Activated T-helper 9 cell treated with anti-CD3 and anti-CD28 coated beads, Interleukin-2, amount 50 U/mL, for 16 hours (primary cell): ENCODE results near the gene STMN3.

Experiments used
- DNase-seq: peaks from one replicate; pipeline ENCODE4 v3.0.0-alpha.2; 2020; ENCODE audit warnings: low read depth

The STMN3 gene

DNA sequence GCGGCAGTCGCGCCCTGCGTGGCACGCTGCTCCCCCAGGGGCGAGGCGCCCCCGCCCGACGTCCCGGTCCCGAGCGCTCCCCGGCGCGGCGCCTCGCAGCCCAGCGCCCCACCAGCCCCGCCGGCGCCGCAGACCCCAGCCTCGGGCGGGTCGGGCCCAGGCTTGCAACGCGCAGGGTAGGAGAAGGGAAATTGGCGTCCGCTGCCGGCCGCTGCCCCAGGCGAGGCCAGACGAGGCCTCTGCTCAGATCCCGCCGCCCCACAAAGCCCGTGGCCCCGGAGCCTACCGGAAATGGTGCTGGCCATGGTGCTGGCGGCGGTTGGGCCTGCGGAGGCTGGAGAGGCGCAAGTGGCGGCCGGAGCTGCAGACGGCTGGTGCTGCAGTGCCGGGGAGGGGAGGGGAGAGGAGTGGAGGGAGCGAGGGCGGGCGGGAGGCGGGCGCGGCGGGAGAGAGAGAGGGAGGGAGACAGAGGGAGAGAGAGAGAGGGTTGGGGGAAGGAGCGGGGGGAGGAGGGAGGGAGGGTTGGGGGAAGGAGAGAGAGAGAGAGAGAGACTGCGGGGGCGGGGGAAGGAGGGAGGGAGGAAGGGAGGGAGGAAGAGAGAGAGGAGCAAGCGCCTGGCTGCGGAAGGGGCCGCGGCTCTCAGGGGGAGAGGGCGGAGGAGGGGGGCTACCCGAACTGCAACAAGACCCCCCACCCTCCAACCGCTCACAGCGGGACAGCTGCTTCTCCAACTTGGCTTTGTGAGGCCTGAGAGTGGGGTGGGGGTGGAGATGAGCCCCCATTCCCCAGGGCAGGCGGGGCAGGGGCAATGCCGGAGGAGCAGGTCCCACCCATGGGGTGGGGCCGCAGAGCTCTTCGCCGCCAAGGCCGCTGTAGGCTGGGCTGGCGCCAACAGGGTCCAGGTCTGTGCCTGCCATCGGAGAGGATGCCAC, at the start of gene STMN3:
Gene STMN3 (minus strand): TSS at position 384 of the 933 bp plus-strand sequence. CDS start 79 bp downstream, at position 305.
- DNase-seq: peak; percentile 53

DNA sequence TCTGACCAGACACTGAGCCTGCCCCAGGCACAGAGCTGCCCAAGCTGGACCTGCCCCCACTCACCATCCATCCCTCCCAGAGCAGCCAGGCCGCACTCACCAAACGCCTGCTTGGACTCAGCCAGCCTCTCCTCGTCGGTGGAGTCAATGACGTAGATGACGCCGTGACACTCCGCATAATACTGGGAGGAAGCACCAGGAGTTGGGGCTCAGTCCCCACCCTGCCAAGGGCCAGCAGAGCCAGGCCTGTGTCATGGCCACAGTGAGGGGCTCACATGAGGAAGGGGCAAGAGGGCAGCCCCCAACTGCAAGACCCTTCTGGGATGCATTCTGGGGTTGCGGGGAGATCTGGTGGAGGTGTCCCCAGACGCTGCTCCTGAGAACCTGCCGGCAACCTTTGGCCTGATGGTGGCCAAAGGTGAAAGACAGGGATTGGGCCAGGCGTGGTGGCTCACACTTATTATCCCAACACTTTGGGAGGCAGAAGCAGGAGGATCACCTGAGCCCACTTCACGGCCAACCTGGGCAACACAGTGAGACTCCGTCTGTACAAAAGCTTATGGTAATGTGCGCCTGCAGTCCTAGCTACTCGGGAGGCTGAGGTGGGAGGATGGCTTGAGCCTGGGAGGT, 48.9 kb upstream of the STMN3 start:
- DNase-seq: no peak

DNA sequence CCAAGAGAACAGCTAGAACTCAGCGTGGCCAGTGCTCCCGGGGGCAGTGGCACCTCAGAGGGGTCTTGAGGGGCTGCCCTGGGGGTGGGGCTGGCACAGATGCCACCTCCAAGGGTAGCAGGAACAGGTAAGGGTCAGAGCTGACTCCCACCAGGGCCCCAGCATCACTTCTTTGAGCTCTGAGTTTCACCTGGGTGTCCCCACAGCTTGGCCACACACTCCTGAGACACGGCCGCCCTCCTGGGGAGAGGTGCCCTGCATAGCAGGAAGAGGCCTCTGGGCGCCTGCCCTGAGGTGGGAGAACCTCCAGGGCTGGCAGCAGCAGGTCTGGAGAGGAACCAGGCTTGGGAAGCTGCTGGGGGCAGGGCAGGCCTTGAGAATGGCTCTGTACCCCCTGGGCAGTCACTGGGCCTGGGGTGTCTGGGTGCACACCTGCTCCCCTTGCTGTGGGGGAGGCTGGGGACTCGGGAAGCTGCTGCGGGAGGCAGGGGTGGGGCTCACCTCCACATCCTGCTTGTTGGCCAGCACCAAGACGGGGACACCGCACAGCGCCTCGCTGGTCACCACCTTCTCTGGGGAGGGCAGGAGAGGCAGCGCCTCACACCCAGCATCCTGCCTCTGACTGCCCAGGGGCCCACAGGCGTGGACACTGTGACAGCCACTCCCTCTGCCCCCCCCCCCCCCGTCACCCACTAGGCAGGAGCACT, 48.3 kb upstream of the STMN3 start:
- DNase-seq: no peak

DNA sequence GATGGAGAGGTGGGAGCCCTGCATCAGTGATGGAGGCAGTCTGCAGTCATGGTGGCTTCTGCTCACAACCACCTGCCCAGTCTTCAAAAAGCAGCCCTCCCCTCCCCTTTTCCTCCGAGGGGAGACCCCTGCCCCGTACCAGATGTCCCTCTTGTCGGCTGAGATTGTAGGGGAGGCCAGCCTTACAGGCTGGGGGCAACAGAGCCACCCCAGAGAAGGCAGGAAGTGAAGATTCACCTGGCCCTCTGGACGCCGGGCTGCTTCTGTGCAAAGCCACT, 47.8 kb upstream of the STMN3 start:
- DNase-seq: no peak

DNA sequence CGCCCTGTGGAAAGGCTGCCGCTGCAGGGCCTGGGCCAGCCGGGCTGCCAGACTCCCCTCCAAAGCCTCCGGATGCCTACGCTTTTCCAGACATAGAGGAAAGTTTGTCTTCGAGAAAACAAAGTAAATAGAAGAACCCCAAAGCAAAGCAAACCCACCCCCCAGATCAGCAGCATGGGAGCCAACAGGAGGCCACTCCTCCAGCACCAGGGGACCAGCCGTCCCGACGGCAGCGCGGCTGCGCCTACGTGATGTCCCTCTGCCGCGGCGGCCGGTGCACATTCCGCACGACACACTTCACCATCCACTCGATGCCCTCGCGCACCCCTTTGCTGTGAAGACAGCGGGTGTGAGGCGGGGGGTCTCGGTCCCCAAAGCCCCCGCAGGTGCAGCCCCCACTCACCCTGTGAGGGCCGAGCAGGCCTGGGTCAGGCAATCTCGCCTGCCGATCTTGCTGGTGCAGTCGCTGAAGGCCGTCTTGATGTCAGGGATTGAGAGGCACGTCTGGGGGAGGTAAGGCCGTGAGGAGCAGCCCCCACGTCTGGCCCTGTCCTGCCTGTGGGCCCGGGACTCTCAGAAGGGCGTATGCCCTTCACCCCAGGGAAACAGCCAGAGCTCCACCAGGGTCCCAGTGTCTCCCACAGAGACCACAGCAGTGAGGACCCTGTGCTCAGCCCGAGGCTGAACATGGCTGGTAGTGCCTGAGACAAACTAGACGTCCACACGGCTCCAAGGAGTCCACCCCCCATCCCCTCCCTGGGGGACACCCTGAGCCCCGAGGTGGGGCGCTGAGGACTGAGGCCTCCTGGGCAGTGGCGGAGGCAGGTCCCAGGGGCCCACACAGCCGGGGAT, 47.2 kb upstream of the STMN3 start:
- DNase-seq: no peak

DNA sequence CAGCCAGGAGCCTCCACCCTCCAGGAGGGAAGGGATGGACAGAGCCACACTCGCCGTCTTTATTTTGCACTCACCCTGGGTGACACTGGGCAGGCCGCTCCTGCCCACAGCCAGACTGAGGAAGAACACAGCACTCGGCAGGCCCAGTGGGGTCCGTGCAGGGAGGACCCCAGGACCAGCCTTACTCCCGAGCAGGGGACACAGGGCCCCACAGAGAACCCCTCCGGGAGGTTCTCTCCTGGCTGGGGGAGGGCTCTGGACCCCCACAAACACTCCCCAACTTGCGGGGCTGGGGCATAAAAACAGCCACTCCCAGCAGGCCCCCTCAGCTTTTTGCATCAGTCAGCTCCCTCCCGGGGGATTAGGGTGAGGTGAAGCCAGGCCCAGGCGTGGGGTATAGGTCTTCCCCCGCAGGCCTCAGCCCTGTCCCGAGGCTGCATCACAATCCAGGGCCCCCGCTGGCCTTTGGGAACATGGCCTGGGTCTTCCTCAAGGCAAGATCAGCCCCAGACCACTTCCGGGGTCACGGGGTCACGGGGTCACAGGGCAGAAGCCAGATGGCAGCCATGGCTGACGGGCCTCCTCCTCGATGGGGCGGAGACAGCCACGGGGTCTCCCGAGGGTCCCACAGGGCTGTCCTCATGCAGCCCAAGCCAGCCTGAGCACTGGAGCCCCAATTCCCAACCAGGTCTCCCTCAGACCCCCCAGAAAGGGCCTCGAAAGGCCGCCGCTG, 46.4 kb upstream of the STMN3 start:
- DNase-seq: no peak

DNA sequence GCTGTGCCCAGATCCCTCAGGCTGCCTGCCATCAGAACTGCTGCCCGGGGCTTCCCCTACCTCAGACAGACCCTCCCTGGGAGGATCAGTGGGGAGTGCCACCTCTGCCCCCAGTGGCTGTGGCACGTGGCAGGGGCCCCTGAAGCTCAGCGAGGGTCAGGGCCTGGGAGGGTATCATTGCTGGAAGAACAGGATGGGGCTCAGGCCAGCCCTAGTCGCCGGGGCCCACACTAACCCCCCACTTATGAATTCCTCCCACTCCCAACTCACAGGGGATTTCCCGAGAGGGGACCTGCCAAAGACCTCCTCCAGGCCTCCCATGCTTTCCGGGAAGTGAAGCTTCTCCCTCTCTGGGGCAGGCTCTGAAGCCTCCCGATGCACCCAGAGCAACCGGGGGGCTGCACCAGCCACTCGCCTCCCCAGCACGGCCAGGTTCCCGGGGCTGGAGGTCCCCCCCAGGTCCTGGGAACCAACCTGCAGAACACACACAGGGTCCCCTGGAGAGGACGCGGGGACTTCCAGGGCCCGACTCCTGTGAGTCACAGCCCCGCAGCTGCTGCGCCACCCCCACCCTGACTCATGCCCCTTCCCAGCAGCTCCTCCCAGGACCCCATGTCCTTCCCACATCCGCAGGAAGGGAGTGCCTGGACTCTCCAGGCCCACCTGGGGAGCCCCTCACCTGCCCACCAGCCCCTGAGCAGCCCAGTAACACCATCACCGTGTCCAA, 45.7 kb upstream of the STMN3 start:
- DNase-seq: peak; percentile 57

DNA sequence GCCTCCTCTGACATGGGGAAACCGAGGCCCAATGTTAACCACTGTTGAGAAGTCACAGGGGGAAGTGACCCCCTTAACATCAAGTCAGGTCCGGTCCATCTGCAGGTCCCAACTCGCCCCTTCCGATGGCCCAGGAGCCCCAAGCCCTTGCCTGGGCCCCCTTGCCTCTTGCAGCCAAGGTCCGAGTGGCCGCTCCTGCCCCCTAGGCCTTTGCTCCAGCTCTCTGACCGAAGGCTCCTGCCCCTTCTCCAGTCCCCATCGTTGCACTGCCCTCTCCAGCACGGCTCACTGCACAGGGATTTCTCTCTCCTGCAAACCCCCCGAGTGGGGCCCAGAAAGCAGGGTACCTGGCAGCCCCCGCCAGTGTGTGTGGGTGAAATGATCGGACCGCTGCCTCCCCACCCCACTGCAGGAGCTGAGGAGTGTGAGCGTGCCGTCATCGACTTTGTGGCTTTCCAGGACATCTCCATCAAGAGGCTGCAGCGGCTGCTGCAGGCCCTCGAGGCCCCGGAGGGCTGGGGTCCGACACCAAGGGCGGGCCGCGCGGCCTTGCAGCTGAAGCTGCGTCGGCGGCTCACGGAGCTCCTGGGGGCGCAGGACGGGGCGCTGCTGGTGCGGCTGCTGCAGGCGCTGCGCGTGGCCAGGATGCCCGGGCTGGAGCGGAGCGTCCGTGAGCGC, 44.8 kb upstream of the STMN3 start:
- DNase-seq: no peak

DNA sequence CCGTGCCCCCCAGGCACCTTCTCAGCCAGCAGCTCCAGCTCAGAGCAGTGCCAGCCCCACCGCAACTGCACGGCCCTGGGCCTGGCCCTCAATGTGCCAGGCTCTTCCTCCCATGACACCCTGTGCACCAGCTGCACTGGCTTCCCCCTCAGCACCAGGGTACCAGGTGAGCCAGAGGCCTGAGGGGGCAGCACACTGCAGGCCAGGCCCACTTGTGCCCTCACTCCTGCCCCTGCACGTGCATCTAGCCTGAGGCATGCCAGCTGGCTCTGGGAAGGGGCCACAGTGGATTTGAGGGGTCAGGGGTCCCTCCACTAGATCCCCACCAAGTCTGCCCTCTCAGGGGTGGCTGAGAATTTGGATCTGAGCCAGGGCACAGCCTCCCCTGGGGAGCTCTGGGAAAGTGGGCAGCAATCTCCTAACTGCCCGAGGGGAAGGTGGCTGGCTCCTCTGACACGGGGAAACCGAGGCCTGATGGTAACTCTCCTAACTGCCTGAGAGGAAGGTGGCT, 44.2 kb upstream of the STMN3 start:
- no peak for DNase-seq

DNA sequence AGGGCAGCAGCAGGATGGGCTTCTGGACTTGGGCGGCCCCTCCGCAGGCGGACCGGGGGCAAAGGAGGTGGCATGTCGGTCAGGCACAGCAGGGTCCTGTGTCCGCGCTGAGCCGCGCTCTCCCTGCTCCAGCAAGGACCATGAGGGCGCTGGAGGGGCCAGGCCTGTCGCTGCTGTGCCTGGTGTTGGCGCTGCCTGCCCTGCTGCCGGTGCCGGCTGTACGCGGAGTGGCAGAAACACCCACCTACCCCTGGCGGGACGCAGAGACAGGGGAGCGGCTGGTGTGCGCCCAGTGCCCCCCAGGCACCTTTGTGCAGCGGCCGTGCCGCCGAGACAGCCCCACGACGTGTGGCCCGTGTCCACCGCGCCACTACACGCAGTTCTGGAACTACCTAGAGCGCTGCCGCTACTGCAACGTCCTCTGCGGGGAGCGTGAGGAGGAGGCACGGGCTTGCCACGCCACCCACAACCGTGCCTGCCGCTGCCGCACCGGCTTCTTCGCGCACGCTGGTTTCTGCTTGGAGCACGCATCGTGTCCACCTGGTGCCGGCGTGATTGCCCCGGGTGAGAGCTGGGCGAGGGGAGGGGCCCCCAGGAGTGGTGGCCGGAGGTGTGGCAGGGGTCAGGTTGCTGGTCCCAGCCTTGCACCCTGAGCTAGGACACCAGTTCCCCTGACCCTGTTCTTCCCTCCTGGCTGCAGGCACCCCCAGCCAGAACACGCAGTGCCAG, 43.6 kb upstream of the STMN3 start, which contains the start of gene TNFRSF6B:
Gene TNFRSF6B (plus strand): TSS at position 25 of the 729 bp plus-strand sequence. CDS start 116 bp downstream, at position 141.
- DNase-seq: no peak

DNA sequence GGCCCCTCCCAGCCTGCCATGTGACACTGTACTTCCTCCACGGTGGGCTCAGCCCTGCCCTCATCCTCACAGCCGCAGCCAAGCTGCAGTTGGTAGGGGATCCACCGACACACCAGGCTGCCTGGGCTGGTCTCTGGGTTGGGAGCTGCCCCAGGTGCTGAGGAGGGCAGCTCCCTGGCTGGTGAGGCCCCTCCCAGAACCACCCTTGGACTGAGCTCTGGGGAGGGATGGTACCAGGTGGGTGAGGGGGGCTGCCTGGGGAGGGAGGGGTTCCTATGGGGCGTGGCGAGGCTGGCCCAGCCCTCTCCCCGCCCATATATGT, 43.0 kb upstream of the STMN3 start:
- DNase-seq: no peak

DNA sequence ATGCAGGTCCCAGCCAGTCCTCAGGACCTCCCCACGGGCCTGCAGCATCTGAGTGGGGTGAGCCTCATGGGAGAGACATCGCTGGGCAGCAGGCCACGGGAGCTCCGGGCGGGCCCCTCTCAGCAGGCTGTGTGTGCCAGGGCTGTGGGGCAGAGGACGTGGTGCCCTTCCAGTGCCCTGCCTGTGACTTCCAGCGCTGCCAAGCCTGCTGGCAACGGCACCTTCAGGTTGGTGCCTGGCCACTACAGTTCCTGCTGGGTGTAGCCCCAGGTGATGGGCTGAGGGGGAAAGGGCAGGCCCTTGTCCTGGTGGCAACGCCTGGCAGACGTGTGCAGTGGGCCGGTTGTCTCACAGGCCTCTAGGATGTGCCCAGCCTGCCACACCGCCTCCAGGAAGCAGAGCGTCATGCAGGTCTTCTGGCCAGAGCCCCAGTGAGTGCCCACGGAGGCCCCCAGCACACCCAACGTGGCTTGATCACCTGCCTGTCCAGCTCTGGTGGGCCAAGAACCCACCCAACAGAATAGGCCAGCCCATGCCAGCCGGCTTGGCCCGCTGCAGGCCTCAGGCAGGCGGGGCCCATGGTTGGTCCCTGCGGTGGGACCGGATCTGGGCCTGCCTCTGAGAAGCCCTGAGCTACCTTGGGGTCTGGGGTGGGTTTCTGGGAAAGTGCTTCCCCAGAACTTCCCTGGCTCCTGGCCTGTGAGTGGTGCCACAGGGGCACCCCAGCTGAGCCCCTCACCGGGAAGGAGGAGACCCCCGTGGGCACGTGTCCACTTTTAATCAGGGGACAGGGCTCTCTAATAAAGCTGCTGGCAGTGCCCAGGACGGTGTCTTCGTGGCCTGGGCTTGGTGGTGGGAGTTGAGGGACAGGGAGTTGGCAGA, 42.4 kb upstream of the STMN3 start:
- DNase-seq: no peak

DNA sequence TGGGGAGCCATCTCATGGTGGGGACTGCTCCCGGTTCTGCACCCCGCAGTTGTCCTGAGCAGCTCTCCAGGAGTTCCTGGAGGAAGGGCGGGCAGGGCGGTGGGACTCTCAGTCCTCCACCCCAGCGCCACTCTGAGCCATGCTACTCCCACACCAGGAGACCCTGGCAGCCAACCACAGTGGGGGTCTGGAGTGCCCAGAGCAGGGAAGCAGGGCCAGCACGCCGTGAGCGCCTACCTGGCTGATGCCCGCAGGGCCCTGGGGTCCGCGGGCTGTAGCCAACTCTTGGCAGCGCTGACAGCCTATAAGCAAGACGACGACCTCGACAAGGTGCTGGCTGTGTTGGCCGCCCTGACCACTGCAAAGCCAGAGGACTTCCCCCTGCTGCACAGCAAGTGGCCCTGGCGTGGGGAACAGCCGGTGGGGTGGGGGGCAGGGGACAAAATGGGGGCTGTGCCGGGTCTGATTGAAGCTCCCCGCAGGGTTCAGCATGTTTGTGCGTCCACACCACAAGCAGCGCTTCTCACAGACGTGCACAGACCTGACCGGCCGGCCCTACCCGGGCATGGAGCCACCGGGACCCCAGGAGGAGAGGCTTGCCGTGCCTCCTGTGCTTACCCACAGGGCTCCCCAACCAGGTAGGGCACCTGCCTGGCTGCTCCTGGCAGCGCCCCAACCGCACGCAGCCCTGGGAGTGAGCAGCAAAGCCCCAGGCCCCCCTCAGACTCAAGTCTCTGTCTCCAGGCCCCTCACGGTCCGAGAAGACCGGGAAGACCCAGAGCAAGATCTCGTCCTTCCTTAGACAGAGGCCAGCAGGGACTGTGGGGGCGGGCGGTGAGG, 41.6 kb upstream of the STMN3 start:
- DNase-seq: no peak

DNA sequence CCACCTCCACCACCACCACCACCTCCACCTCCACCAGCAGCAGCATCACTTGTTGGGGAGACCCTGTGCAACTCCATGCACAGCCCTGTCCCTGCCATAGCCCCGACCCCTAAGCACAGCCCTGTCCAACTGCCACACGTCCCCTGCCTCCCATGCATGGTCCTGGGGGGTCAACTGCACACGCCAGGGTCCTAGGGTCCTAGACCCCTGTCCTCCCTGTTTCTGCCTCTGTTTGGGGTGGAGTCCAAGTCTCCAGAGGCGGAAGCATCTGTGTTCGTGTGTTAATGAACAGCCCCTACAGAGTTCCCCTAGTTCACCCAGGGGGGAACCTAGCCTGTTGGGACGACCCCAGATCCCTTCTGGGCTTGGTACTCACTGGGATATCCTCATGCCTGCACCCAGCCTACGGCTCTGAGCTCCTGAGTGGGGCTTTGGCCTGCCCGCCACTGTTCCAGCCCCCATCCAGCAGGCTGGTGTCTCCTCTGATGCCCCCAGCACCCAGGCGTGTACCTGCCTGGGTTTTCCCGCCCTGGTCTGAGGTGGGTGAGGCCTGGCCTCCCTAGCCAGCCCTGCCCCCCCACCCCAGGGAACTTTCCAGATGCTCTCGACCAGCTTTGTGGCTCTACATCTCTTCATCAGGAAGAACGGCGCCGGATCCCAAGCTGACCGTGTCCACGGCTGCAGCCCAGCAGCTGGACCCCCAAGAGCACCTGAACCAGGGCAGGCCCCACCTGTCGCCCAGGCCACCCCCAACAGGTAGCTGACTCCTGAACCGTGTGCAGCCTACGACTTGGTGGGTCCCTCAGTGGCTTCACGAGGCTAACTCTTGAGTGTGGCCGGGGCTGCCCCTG, 40.7 kb upstream of the STMN3 start:
- no peak for DNase-seq

DNA sequence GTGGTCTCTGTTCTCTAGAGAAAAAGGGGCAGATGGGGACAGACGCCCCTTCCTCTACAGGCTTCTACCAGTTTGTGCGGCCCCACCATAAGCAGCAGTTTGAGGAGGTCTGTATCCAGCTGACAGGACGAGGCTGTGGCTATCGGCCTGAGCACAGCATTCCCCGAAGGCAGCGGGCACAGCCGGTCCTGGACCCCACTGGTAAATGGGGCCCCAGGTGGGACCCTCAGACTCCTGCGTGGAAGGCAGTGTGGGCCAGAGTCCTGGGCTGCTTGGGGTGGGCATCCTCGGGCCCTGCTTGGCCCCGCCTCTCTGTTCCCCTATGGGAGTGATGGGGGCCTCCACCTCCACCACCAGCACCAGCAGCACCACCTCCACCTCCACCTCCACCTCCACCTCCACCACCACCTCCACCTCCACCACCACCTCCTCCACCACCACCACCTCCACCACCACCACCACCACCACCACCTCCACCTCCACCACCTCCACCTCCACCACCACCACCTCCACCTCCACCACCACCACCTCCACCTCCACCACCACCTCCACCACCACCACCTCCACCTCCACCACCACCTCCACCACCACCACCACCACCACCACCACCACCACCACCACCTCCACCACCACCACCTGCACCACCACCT, 40.0 kb upstream of the STMN3 start:
- no peak for DNase-seq
